Pancreas (tissue), 10 donors: ENCODE data around the gene EBLN1. TPM values are rescaled to one million over a fixed set of nuclear protein-coding genes. Genes with fewer than 3 reads are reported as not detected.

Experiments
- ATAC-seq, 4 donors: fragments of 200-7000 bp; cut with Tn5 transposase; one replicate each; pipeline versions ENCODE4 v1.8.0 to v1.9.1; 2020; ENCODE audit warnings: mild to moderate bottlenecking in 4 of 4, moderate library complexity in 4 of 4
- DNase-seq, 6 donors: peaks; one replicate each; pipeline ENCODE4 v3.0.0-alpha.2; 2020
- FAIRE-seq: peaks from 2 replicates; lab custom pipeline; 2012; peaks lifted over from hg19 to GRCh38; lab: Jason Lieb, UNC
- H3K27ac ChIP-seq, 4 donors: fragments of 200-600 bp; sonication (generic); 1 replicate in 3 of 4; 2 replicates in 1 of 4; pipeline versions ENCODE4 v1.5.0 to v1.8.0; 2020
- H3K27me3 ChIP-seq, 4 donors: fragments of 200-600 bp; one replicate each; pipeline ENCODE4 v1.8.0; 2021
- H3K36me3 ChIP-seq, 3 donors: fragments of 200-600 bp; sonication (generic) in 1 of 3; one replicate each; pipeline versions ENCODE4 v1.5.0 to v1.8.0; 2020 to 2021
- H3K4me1 ChIP-seq, 3 donors: fragments of 200-600 bp; one replicate each; pipeline ENCODE4 v1.8.0; 2021
- H3K4me3 ChIP-seq, 4 donors: fragments of 200-600 bp; sonication (generic) in 2 of 4; one replicate each; pipeline versions ENCODE4 v1.5.0 to v1.8.0; 2020 to 2021
- H3K9me3 ChIP-seq, 4 donors: fragments of 200-600 bp; one replicate each; pipeline ENCODE4 v1.8.0; 2021
- WGBS, 2 donors: extraction: QIAGEN DNeasy Blood & Tissue Kit; methylation state at CpG; one replicate each; pipeline ENCODE4 v1.1.7; 2013; 5-methylcytosine and 5-hydroxymethylcytosine counted together
- intact Hi-C, 3 donors: fragments of 100-400 bp; cut with DNase I; formaldehyde crosslinking; loops; one replicate each; pipeline versions ENCODE4 v1.11.1 to v1.14.2; 2022
- polyA plus RNA-seq, 2 donors: library from polyadenylated mRNA; stranded (reverse); fragments of 200-250 nt; gene quantifications; one replicate each; pipeline ENCODE4 v1.2.3, GENCODE V29; 2013
- total RNA-seq, 6 donors: library from RNA; stranded (reverse); fragmentation: NEBNext Ultra II Directional in 4 of 6; extraction: Animal tissue kit (Norgen Biotek cat#: 25700) in 4 of 6; gene quantifications; one replicate each; pipeline versions ENCODE4 v1.2.1 to v1.2.4, GENCODE V29; 2021 to 2023
- TF ChIP-seq, protein P1 (sequence below), 4 donors: fragments of 200-600 bp; sonication (generic) in 3 of 4; IDR thresholded peaks; one replicate each; pipeline versions ENCODE4 v1.5.0 to v1.8.0; 2021; ENCODE audit warnings: antibody characterized with exemption in 4 of 4
- donor health status: healthy with polysubstance abuse.
- donor health status: DM: no; HTN: no; CAD: no; lungs with moderate emphysema.
- donor health status: DM: no; HTN: no; CAD: no.
- donor health status: control.
- donor health status: control.
- donor health status: Bipolar disorder and iron deficiency.
- donor health status: DM: yes; HTN: yes; CAD: no.
- donor health status: DM: no; HTN: no; CAD: no.
- donor health status: DM: no; HTN: no; CAD: no.
- donor health status: DM: yes; HTN: yes; CAD: no.

The EBLN1 gene
- total and polyA plus RNA-seq, 8 donors: not detected

DNA sequence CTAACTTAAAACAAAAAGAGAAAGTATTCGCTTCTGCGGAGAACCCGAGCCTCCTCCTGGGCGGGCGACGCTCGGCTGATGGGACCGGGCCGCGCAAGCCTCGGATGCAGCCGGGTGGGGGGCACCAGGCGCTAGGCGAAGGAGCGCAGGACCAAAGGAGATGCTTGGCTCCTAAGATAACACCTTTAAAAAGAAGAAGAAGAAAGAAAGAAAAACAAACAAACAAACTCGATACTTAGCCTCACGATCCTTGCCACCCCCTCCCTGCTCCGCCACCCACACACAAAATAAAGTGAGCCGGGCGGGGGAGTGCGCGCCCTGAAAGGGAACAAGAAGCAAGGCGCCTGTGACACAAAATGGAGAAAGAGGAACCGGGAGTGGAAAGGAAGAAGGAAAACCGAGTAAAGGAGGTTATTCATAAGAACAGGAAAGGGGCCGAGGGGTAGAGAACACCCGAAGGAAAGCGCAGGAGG lies 34.0 kb upstream of the EBLN1 start:
- Histone ChIP-seq H3K27ac (peak overlapping the region; percentile 57 to 90 (median 90)), H3K4me3 (peak overlapping the region; percentile 26 to 62 (median 47)), H3K9me3 (no peaks in the 10 kb centered on the region), H3K4me1 (no peaks in the 10 kb centered on the region), H3K36me3 (no peaks in the 10 kb centered on the region), H3K27me3 (peaks cover 0 to 30% (median 6%) of the 10 kb centered on the region in 4 donors)
- WGBS, 2 donors: 1 to 2% methylated on average over 28 of the region's 28 CpGs
- FAIRE-seq (no peak), DNase-seq (peak in 5 of 6 donors; percentile 16 to 68 (median 36)), ATAC-seq (peak; percentile 27 to 70 (median 66))
- TF ChIP-seq, protein P1, sequence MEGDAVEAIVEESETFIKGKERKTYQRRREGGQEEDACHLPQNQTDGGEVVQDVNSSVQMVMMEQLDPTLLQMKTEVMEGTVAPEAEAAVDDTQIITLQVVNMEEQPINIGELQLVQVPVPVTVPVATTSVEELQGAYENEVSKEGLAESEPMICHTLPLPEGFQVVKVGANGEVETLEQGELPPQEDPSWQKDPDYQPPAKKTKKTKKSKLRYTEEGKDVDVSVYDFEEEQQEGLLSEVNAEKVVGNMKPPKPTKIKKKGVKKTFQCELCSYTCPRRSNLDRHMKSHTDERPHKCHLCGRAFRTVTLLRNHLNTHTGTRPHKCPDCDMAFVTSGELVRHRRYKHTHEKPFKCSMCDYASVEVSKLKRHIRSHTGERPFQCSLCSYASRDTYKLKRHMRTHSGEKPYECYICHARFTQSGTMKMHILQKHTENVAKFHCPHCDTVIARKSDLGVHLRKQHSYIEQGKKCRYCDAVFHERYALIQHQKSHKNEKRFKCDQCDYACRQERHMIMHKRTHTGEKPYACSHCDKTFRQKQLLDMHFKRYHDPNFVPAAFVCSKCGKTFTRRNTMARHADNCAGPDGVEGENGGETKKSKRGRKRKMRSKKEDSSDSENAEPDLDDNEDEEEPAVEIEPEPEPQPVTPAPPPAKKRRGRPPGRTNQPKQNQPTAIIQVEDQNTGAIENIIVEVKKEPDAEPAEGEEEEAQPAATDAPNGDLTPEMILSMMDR (IDR thresholded peaks at IDR 0.05): no peak
- intact Hi-C loops: no loop called here

DNA sequence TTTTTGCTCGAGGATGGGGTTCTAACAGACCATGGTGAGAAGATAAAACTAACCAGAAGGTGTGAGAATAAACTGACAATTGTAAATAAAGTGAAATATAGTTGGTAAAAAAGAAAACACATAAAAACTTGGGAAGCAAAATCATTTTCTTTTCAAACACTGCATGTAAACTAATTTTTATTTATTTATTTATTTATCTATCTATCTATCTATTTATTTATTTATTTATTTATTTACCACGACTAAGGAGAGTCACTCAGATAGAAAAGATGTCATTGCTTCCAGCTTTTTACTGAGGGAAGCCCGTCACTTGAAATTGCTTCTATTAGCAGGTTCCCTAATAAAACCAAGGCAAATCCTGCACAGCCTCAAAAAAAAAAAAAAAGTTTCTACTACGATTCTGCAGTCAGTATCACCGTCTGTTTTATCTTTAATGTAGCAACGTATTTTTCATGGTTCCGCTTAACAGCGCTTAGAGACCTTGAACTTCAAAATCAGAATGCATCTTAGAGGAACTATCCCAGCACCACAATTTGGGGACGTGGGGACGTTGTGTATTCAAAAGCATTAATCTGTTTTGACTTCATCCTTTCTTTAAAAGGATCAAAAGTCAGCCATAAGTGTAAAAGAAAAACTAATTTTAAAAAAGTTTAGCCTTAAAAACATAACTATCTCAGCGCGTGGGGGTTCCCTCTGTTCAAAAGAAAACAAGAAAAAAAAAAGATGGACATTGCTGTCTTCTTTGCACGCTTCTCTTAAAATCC lies 33.3 kb upstream of the EBLN1 start:
- no peak for DNase-seq
- peak in 1 of 4 donors; percentile 9 for ATAC-seq
- no peaks in the 10 kb centered on the region for H3K36me3 ChIP-seq
- intact Hi-C loops: no loop called here
- H3K4me1 ChIP-seq: no peaks in the 10 kb centered on the region
- WGBS, 2 donors: 25% methylated on average over 13 of the region's 13 CpGs
- H3K27me3 ChIP-seq: peaks cover 0 to 24% (median 5%) of the 10 kb centered on the region in 4 donors
- peak overlapping the region; percentile 26 to 62 (median 47) for H3K4me3 ChIP-seq
- no peaks in the 10 kb centered on the region for H3K9me3 ChIP-seq
- TF ChIP-seq, protein P1 (IDR thresholded peaks at IDR 0.05): no peak
- H3K27ac ChIP-seq: peak overlapping the region; percentile 57 to 90 (median 90)
- peak; percentile 13 for FAIRE-seq

DNA sequence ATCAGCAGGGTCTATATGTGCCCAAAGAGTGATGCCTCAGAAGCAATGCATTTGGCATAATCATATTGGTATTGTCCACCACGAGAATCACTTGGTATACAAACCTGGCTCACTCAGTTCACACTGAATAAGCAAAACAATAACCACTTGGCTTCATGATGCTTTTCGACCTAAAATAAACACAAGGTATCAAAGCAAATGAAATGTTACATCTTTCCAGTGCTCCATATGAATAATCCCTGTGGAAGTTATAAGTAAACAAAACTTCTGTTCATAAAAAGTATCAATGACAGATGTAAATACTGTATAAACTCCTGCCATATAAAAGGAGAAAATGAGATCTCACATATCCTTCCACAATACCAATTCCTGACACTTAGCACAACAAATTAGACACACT lies 29.8 kb upstream of the EBLN1 start:
- Histone ChIP-seq H3K9me3 (no peaks in the 10 kb centered on the region), H3K4me3 (no peak overlapping the region), H3K27ac (no peak overlapping the region), H3K4me1 (no peaks in the 10 kb centered on the region), H3K27me3 (peaks cover 0 to 18% (median 4%) of the 10 kb centered on the region in 4 donors), H3K36me3 (no peaks in the 10 kb centered on the region)
- WGBS, 2 donors: 50 to 60% methylated on average over 2 of the region's 2 CpGs
- FAIRE-seq (no peak), ATAC-seq (no peak), DNase-seq (no peak)
- intact Hi-C loops: loop anchor here in 1 of 3 donors (10.0 kb wide), 1 partner anchor 67 kb away; the partner anchor contains the start of gene COMMD3
- TF ChIP-seq, protein P1 (IDR thresholded peaks at IDR 0.05): no peak

DNA sequence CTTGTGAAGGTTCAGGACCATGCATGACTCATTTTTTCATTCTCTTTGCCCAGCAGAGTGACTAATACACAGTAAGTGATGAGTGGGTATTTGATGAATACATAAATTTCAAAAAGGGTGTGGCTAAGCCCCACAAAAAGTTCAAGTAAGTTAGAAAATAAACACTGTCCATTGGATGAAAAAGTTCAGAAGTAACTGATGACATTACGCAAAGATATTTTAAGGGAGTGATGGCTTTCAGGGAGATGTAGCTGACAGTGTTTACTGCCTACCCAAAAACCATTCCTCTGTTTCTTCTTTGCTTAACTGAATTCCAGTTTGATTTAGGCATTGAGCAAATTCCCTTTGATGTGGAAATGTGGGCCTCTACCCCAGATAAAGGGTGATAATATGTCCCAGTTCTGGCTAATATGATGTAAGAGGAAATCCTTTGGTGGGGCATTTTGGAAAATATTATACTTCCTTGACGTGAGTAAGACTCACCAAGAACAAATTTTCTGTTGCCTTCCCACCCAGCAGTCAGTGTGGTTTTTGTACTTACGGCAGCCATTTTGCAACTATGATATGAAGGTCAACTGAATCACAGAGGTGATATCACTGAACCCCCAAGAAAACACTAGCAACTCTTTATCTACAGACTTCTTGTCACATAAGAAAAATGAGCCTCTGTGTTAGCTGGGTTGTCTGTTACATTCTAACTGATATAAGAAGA lies 29.0 kb upstream of the EBLN1 start:
- intact Hi-C loops: loop anchor here in 1 of 3 donors (10.0 kb wide), 1 partner anchor 68 kb away; the partner anchor contains the start of gene COMMD3
- DNase-seq (no peak), FAIRE-seq (no peak), ATAC-seq (peak in 1 of 4 donors; percentile 61)
- TF ChIP-seq, protein P1 (IDR thresholded peaks at IDR 0.05): no peak
- Histone ChIP-seq H3K9me3 (no peaks in the 10 kb centered on the region), H3K27me3 (peaks cover 0 to 18% (median 4%) of the 10 kb centered on the region in 4 donors), H3K4me1 (no peaks in the 10 kb centered on the region), H3K27ac (no peak overlapping the region), H3K4me3 (no peak overlapping the region), H3K36me3 (no peaks in the 10 kb centered on the region)
- WGBS, 2 donors: 73 to 85% methylated on average over 3 of the region's 3 CpGs
